Stimulated activated CD8-positive, alpha-beta memory T cell treated with anti-CD3 and anti-CD28 coated beads, Interleukin-7, amount 100 ng/mL, for 48 hours (primary cell): ENCODE results near the gene C3AR1.
"Not testable (repeated sequence)": the region's sequence is repeated elsewhere in the genome, so short reads cannot be mapped to it uniquely, and the experiment has no call there.

ENCODE experiments used
- DNase-seq, 2 donors: peaks; one replicate each; pipeline ENCODE4 v3.0.0-alpha.2; 2020; ENCODE audit warnings: low read depth in 1 of 2; ENCODE audit errors: extremely low read depth in 1 of 2

Gene C3AR1

DNA sequence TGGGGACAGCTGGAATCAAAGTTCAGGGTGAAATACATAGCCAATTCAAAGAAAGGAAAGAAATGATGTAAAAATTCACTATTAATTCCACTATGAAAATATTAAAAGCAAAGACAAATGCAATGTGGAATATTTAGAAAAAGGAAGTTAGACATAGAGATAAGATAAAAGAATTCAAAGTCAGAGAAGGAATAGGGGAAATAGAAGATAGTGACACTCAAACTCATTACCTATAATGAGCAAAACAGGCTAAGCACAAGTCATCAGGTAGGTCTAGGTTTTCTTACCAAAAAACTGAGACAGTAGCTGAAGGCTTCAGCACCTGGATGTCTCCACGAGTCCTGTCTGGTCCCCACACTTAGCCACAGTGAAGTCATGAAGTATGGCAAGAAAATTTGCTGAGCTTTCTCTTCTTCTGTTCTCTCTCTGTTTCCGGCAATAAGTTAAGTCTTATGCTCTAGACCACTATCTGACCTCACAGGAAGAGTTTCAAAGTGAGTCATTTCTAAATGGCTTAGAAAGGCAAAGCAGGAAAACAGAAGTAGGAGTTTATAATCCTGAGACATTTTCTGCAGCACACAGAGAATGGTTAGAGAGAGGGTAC, at the start of gene C3AR1:
C3AR1 (minus strand) TSS at position 369 of the 604 bp plus-strand sequence. CDS start 6,174 bp downstream, outside the sequence.
- no peak for DNase-seq

DNA sequence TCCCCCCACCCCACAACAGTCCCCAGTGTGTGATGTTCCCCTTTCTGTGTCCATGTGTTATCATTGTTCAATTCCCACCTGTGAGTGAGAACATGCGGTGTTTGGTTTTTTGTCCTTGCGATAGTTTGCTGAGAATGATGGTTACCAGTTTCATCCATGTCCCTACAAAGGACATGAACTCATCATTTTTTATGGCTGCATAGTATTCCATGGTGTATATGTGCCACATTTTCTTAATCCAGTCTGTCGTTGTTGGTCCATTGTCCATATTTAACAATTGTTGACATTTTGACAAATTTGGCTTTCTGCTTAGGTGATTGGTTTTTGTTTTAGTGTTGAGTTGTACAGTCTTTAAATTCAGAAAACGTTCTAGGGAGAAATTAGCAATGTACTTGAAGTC, 47.0 kb upstream of the C3AR1 start:
- not testable (repeated sequence) for DNase-seq

DNA sequence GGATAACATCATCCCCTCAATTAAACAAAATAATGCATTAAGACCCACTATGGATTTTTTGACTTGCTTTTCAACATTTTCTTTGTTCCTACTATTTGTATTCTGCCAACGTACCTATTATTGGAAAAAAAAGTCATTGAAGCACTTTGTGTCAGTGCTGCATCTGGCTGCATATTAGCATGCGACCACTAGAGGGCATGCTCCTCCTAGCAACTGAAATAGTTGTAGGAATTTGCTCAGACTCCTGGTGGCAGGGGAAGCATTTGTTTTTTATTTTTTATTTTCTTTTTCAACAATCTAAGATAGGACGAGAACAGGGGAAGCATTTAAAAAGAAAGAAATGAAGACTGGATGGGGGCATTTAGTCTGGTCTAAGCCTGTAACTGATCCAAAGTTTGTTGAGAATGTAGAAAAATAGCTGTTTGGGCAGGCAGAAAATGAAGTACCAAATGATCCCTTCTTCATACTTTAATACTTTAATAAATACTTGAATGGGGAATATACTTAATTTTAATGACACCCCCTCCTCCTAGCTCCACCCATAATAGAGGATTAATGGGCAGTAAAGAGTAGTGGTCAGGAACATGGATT, 42.7 kb upstream of the C3AR1 start:
- DNase-seq = peak; percentile 41 to 66

GRCh38 chr12:8099235-8099634, 33.1 kb upstream of the C3AR1 start:
- no peak for DNase-seq

GRCh38 chr12:8096281-8096915, 30.2 kb upstream of the C3AR1 start:
- DNase-seq = no peak

- DNase-seq = no peak
These were observed 27.1 kb upstream of the C3AR1 start for GRCh38 chr12:8093291-8093690.

- no peak for DNase-seq
These were observed 23.6 kb upstream of the C3AR1 start for GRCh38 chr12:8089716-8090115.

DNA sequence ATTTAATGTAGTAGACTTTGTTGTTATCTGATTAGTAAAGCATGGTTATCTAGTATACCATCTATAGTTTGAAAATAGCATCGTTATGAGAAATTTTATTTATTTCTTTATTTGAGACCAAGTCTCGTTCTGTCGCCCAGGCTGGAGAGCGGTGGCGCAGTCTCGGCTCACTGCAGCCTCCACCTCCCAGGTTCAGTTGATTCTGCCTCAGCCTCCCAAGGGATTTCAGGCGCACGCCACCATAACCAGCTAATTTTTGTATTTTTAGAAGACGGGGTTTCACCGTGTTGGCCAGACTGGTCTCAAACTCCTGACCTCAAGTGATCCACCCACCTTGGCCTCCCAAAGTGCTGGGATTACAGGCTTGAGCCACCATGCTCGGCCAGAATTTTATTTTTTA, 23.1 kb upstream of the C3AR1 start:
- DNase-seq = not testable (repeated sequence)

DNA sequence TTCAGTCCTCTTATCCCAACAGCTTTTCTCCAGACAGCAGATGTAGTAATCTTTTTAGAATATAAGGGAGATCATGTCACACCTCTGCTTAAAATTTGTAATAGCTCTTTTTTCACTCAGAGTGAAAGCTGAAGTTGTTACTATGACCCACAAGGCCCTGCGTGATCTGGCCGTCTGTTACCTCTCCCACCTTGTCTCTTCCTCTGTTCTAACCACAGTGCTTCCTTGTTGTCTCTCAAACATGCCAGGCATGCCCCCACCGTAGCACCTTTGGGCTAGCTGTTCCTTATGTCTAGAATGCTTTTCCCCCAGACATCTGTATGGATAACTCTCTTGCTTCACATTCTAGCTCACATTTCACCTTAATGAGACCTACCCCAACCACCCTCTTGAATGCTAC, 22.4 kb upstream of the C3AR1 start:
- DNase-seq = no peak

DNA sequence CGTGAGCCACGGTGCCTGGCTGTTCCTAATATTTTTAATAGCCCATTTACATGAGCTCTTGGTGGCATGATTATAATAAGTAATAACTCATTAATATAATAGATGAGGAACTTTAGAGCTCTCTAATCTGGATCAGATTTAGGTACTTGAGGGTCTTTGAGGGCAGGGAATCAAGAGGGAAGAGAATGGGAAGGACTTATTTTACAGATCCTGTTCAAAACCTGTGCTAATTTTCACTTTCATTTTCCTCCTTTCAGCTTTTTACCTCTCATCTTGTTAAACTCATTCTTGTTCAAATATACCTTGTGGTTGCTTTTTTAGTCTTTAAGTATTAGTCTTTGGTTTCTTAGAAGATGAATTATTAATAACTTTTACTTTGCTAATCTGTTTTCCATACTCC, 21.5 kb upstream of the C3AR1 start:
- no peak for DNase-seq

GRCh38 chr12:8084351-8084750, 18.2 kb upstream of the C3AR1 start:
- DNase-seq = peak in 1 of 2 donors; percentile 22

- no peak for DNase-seq
These were observed 16.6 kb upstream of the C3AR1 start for GRCh38 chr12:8082808-8083100.

- DNase-seq = peak in 1 of 2 donors; percentile 17
These were observed 15.2 kb upstream of the C3AR1 start for GRCh38 chr12:8081251-8081920.

DNA sequence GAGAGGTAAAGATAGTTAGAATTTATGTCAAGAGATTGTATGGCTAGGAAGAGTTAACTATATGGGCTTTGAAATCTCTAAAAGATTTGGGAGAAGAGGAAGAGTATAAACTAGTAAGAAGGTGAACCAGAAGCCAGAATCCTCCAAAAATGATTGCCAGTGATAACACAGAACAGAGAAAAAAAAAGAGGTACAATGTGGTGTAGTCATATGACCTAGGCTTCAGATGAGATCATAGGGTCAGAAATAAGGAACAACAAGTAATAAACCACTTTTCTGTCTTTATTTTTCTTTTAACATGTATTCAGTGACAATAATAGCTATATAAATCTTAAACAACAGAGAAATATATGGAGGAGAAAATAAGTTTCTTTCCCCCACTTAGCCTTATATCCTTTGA, 14.0 kb upstream of the C3AR1 start:
- DNase-seq = no peak

- no peak for DNase-seq
These were observed 12.8 kb upstream of the C3AR1 start for GRCh38 chr12:8078916-8079315.

- peak; percentile 14 to 34 for DNase-seq
These were observed 12.2 kb upstream of the C3AR1 start for GRCh38 chr12:8078398-8078797.

GRCh38 chr12:8077207-8077606, 11.0 kb upstream of the C3AR1 start:
- DNase-seq = no peak

DNA sequence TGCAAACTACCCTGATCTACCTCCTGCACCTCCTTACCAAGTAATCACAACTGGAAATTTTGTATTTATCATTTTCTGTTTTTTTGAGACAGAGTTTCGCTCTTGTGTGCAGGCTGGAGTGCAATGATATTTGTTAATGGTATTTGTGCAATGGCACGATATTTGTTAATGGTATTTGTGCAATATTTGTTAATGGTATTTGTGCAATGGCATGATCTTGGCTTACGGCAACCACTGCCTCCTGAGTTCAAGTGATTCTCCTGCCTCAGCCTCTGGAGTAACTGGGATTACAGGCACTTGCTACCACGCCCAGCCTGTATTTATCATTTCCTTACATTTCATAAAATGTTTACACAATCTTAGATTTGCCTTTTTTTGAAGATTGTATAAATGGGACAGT, 10.2 kb upstream of the C3AR1 start:
- DNase-seq = no peak

- no peak for DNase-seq
These were observed 9.8 kb upstream of the C3AR1 start for GRCh38 chr12:8075935-8076334.

DNA sequence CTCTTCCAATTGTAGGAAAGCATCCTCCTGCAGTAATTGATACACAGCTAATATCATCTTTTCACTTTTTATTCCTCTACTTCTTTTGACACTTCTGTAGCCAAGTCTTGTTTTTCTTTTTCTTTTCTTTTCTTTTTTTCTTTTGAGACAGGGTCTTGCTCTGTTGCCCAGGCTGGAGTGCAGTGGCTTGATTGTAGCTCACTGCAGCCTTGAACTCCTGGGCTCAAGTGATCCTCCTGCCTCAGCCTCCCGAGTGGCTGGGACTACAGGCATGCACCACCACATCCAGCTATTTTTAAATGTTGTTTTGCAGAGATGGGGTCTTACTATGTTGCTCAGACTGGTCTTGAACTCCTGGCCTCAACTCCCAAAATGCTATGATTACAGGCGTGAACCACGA, 5.7 kb upstream of the C3AR1 start:
- DNase-seq = not testable (repeated sequence)

- no peak for DNase-seq
These were observed 3.4 kb upstream of the C3AR1 start for GRCh38 chr12:8069582-8069981.

- DNase-seq = no peak
These were observed 2.0 kb downstream of the C3AR1 start for GRCh38 chr12:8064131-8064530.
